ENCODE measurements around the gene MRPS5.

MRPS5 gene

GRCh38 chr2:95050385-95051300, 71.0 kb downstream of the MRPS5 start:
- TF ChIP-seq CTCF (IDR thresholded peaks at IDR 0.05; ENCODE audit: low read depth, low read length), result no peak
- H3K4me3 ChIP-seq (ENCODE audit: low read depth, low read length), result no peak overlapping the region

- TF ChIP-seq CTCF (IDR thresholded peaks at IDR 0.05; ENCODE audit: low read depth, low read length), result no peak
- H3K4me3 ChIP-seq (ENCODE audit: low read depth, low read length), result no peak overlapping the region
Measured at GRCh38 chr2:95049961-95050360, 71.6 kb downstream of the MRPS5 start.

GRCh38 chr2:95049683-95049955, 72.0 kb downstream of the MRPS5 start:
- TF ChIP-seq CTCF (IDR thresholded peaks at IDR 0.05; ENCODE audit: low read depth, low read length), result no peak
- H3K4me3 ChIP-seq (ENCODE audit: low read depth, low read length), result no peak overlapping the region

GRCh38 chr2:95048825-95049682, 72.6 kb downstream of the MRPS5 start:
- no peak for TF ChIP-seq CTCF (IDR thresholded peaks at IDR 0.05; ENCODE audit: low read depth, low read length)
- no peak overlapping the region for H3K4me3 ChIP-seq (ENCODE audit: low read depth, low read length)

GRCh38 chr2:95047629-95048510, 73.7 kb downstream of the MRPS5 start:
- H3K4me3 ChIP-seq (ENCODE audit: low read depth, low read length), result no peak overlapping the region
- no peak for TF ChIP-seq CTCF (IDR thresholded peaks at IDR 0.05; ENCODE audit: low read depth, low read length)

- TF ChIP-seq CTCF (IDR thresholded peaks at IDR 0.05; ENCODE audit: low read depth, low read length), result no peak
Measured at GRCh38 chr2:95046371-95047112, 75.1 kb downstream of the MRPS5 start.

More at GRCh38 chr2:95046371-95047112, 75.1 kb downstream of the MRPS5 start:
- H3K4me3 ChIP-seq (ENCODE audit: low read depth, low read length), result no peak overlapping the region

All from WI38 (cell line).